RPMI7951 (cell line): ENCODE data around the gene LRRN4. TPM values are rescaled to one million over a fixed set of nuclear protein-coding genes. Genes with fewer than 3 reads are reported as not detected.

Experiments
- DNase-seq: peaks from one replicate; pipeline ENCODE4 v3.0.0-alpha.2; 2012; ENCODE audit warnings: low read depth
- total RNA-seq: library from RNA; depleted of rRNA; stranded (reverse); fragments of >200 nt; shearing (Covaris generic); gene quantifications from 2 replicates; pipeline ENCODE4 v1.2.3, GENCODE V29; 2014; rRNA removed

The LRRN4 gene
- total RNA-seq = not detected in 2 replicates

- DNase-seq = peak; percentile 45
Observed at GRCh38 chr20:6053776-6054688, at the start of gene LRRN4. Gene LRRN4 (minus strand): TSS chr20:6054060. CDS start chr20:6052799, 1,261 bp downstream.

- DNase-seq = no peak
Observed at GRCh38 chr20:6103301-6103700, 49.4 kb upstream of the LRRN4 start.

- DNase-seq = no peak
Observed at GRCh38 chr20:6101346-6101745, 47.5 kb upstream of the LRRN4 start.

GRCh38 chr20:6100246-6100645, 46.4 kb upstream of the LRRN4 start:
- DNase-seq = no peak

GRCh38 chr20:6099819-6100218, 46.0 kb upstream of the LRRN4 start:
- DNase-seq = no peak

- no peak for DNase-seq
Observed at GRCh38 chr20:6095409-6095808, 41.5 kb upstream of the LRRN4 start.

- no peak for DNase-seq
Observed at GRCh38 chr20:6094565-6094964, 40.7 kb upstream of the LRRN4 start.

GRCh38 chr20:6094063-6094462, 40.2 kb upstream of the LRRN4 start:
- no peak for DNase-seq

GRCh38 chr20:6091661-6092060, 37.8 kb upstream of the LRRN4 start:
- no peak for DNase-seq

- no peak for DNase-seq
Observed at GRCh38 chr20:6086868-6087267, 33.0 kb upstream of the LRRN4 start.

- no peak for DNase-seq
Observed at GRCh38 chr20:6083926-6084325, 30.1 kb upstream of the LRRN4 start.

- peak; percentile 71 for DNase-seq
Observed at GRCh38 chr20:6081236-6081635, 27.4 kb upstream of the LRRN4 start.

GRCh38 chr20:6079016-6079415, 25.2 kb upstream of the LRRN4 start:
- no peak for DNase-seq

- no peak for DNase-seq
Observed at GRCh38 chr20:6075428-6076219, 21.8 kb upstream of the LRRN4 start.

- DNase-seq = no peak
Observed at GRCh38 chr20:6074784-6075183, 20.9 kb upstream of the LRRN4 start.

- peak; percentile 31 for DNase-seq
Observed at GRCh38 chr20:6074145-6074561, 20.3 kb upstream of the LRRN4 start.

- no peak for DNase-seq
Observed at GRCh38 chr20:6070829-6071695, 17.2 kb upstream of the LRRN4 start.

- DNase-seq = no peak
Observed at GRCh38 chr20:6069669-6070068, 15.8 kb upstream of the LRRN4 start.

GRCh38 chr20:6067763-6068318, 14.0 kb upstream of the LRRN4 start:
- no peak for DNase-seq

GRCh38 chr20:6066582-6066981, 12.7 kb upstream of the LRRN4 start:
- no peak for DNase-seq

- no peak for DNase-seq
Observed at GRCh38 chr20:6061544-6061943, 7.7 kb upstream of the LRRN4 start.
